ENCODE measurements around the gene KCTD5. TPM values are rescaled to one million over a fixed set of nuclear protein-coding genes. Genes with fewer than 3 reads are reported as not detected.
A peak's percentile ranks its signal among the peaks of the same experiment; 100 is the strongest.
"Not testable (repeated sequence)": the region's sequence is repeated elsewhere in the genome, so short reads cannot be mapped to it uniquely, and the experiment has no call there.

KCTD5 gene
- total RNA-seq, 1 donor from 2014 or later, result 21.6 TPM

- Mint-ChIP-seq H3K36me3 (no peaks in the 10 kb centered on the region), H3K27me3 (ENCODE audit: insufficient read depth, low read depth) (peaks cover 4% of the 10 kb centered on the region), H3K9me3 (no peaks in the 10 kb centered on the region), H3K4me3 (peak overlapping the region; percentile 84), H3K4me1 (peaks cover 18% of the 10 kb centered on the region), H3K27ac (no peak overlapping the region)
- H3K27ac ChIP-seq, result no peak overlapping the region
- peaks cover 6% of the 10 kb centered on the region for H3K4me1 ChIP-seq
- peak; percentile 98 for DNase-seq (ENCODE audit: low spot score)
- H3K9ac ChIP-seq, result no peak overlapping the region
- H3K27me3 ChIP-seq, result no peaks in the 10 kb centered on the region
- no peaks in the 10 kb centered on the region for H3K36me3 ChIP-seq
- H3K4me2 ChIP-seq, result peak overlapping the region; percentile 78
- H4K20me1 ChIP-seq (ENCODE audit: low read depth), result peaks cover 20% of the 10 kb centered on the region
- peaks cover 13% of the 10 kb centered on the region for H3K79me2 ChIP-seq (ENCODE audit: low read depth)
- no peak overlapping the region for H2AFZ ChIP-seq (replicated peaks)
- H3F3A ChIP-seq (ENCODE audit: low read depth), result peaks cover 18% of the 10 kb centered on the region
- TF ChIP-seq EZH2phosphoT487 (IDR thresholded peaks at IDR 0.05) (no peak), EZH2 (IDR thresholded peaks at IDR 0.05) (no peak)
- TF ChIP-seq, protein P1, sequence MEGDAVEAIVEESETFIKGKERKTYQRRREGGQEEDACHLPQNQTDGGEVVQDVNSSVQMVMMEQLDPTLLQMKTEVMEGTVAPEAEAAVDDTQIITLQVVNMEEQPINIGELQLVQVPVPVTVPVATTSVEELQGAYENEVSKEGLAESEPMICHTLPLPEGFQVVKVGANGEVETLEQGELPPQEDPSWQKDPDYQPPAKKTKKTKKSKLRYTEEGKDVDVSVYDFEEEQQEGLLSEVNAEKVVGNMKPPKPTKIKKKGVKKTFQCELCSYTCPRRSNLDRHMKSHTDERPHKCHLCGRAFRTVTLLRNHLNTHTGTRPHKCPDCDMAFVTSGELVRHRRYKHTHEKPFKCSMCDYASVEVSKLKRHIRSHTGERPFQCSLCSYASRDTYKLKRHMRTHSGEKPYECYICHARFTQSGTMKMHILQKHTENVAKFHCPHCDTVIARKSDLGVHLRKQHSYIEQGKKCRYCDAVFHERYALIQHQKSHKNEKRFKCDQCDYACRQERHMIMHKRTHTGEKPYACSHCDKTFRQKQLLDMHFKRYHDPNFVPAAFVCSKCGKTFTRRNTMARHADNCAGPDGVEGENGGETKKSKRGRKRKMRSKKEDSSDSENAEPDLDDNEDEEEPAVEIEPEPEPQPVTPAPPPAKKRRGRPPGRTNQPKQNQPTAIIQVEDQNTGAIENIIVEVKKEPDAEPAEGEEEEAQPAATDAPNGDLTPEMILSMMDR (IDR thresholded peaks at IDR 0.05), result no peak
- peak overlapping the region; percentile 59 for H3K4me3 ChIP-seq
- H3K9me3 ChIP-seq (ENCODE audit: low read depth), result no peaks in the 10 kb centered on the region
Measured at GRCh38 chr16:2673066-2673999, 9.0 kb upstream of the KCTD5 start.

DNA sequence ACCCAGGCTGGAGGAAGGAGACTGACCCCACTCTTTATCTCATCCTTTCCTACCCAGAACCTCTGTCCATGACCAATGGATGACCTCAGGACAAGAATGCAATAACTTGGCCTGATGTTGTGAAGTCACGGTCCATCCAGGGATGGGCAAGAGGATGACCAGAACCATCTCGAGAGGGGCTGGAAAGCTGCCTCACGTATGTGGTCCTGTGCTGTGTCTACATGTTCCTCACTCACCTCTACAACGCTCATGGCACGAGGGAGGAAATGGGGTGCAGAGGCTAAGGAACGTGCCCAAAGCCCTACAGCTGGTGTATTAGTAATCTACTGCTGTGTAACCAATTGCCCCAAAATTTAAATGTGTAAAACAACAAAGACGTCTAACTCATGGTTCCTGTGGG lies 7.3 kb upstream of the KCTD5 start:
- Mint-ChIP-seq H3K4me3 (peak overlapping the region; percentile 3), H3K9me3 (no peaks in the 10 kb centered on the region), H3K4me1 (peaks cover 12% of the 10 kb centered on the region), H3K36me3 (peaks cover 2% of the 10 kb centered on the region), H3K27me3 (ENCODE audit: insufficient read depth, low read depth) (peaks cover 3% of the 10 kb centered on the region), H3K27ac (peak overlapping the region; percentile 24)
- H3K4me1 ChIP-seq, result peaks cover 6% of the 10 kb centered on the region
- peaks cover 21% of the 10 kb centered on the region for H3F3A ChIP-seq (ENCODE audit: low read depth)
- no peak overlapping the region for H3K4me2 ChIP-seq
- H3K9ac ChIP-seq, result no peak overlapping the region
- no peak for DNase-seq (ENCODE audit: low spot score)
- peaks cover 13% of the 10 kb centered on the region for H3K79me2 ChIP-seq (ENCODE audit: low read depth)
- H3K27me3 ChIP-seq, result no peaks in the 10 kb centered on the region
- peaks cover 14% of the 10 kb centered on the region for H4K20me1 ChIP-seq (ENCODE audit: low read depth)
- no peaks in the 10 kb centered on the region for H3K36me3 ChIP-seq
- TF ChIP-seq EZH2phosphoT487 (IDR thresholded peaks at IDR 0.05) (no peak), EZH2 (IDR thresholded peaks at IDR 0.05) (no peak)
- TF ChIP-seq, protein P1 (IDR thresholded peaks at IDR 0.05), result no peak
- H3K27ac ChIP-seq, result no peak overlapping the region
- H2AFZ ChIP-seq (replicated peaks), result no peak overlapping the region
- no peaks in the 10 kb centered on the region for H3K9me3 ChIP-seq (ENCODE audit: low read depth)
- H3K4me3 ChIP-seq, result no peak overlapping the region

- peaks cover 2% of the 10 kb centered on the region for H3K27me3 Mint-ChIP-seq (ENCODE audit: insufficient read depth, low read depth)
- Histone ChIP-seq H4K20me1 (ENCODE audit: low read depth) (peaks cover 14% of the 10 kb centered on the region), H3F3A (ENCODE audit: low read depth) (peaks cover 21% of the 10 kb centered on the region), H3K79me2 (ENCODE audit: low read depth) (peaks cover 13% of the 10 kb centered on the region), H3K36me3 (no peaks in the 10 kb centered on the region), H2AFZ (replicated peaks) (no peak overlapping the region), H3K27me3 (no peaks in the 10 kb centered on the region), H3K27ac (no peak overlapping the region), H3K4me1 (peaks cover 6% of the 10 kb centered on the region), H3K9ac (no peak overlapping the region), H3K9me3 (ENCODE audit: low read depth) (no peaks in the 10 kb centered on the region), H3K4me3 (no peak overlapping the region), H3K4me2 (no peak overlapping the region)
- no peaks in the 10 kb centered on the region for H3K9me3 Mint-ChIP-seq
- H3K4me1 Mint-ChIP-seq, result peaks cover 10% of the 10 kb centered on the region
- H3K4me3 Mint-ChIP-seq, result no peak overlapping the region
- no peak for TF ChIP-seq EZH2 (IDR thresholded peaks at IDR 0.05)
- no peak for TF ChIP-seq EZH2phosphoT487 (IDR thresholded peaks at IDR 0.05)
- TF ChIP-seq, protein P1 (IDR thresholded peaks at IDR 0.05), result no peak
- DNase-seq (ENCODE audit: low spot score), result no peak
- H3K27ac Mint-ChIP-seq, result no peak overlapping the region
- H3K36me3 Mint-ChIP-seq, result peaks cover 2% of the 10 kb centered on the region
Measured at GRCh38 chr16:2675714-2676113, 6.6 kb upstream of the KCTD5 start.

DNA sequence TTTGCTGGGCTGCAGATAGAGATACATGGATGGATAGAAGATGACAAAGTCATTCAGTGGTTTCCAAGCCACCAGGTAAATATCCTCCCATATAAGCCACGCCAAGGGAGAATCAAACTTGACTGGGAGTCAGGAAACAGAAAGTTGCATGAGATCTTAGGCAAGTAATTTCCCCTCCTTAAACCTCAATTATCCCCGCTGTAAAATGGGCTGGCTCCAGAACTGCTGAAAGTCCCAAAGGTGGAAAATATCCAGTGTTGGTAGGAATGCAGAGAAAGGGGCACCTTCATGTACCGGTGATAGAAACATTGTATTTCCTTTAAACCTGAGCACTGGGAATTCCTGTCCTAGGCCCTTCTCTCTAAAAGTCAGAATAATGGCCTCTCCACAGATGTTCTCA lies 5.4 kb upstream of the KCTD5 start:
- H3K27me3 ChIP-seq; H3K4me2 ChIP-seq; H3K27ac ChIP-seq; H3K9me3 Mint-ChIP-seq; H3K4me3 ChIP-seq; H3K9ac ChIP-seq; H2AFZ ChIP-seq (replicated peaks); H4K20me1 ChIP-seq (ENCODE audit: low read depth); H3K4me3 Mint-ChIP-seq; H3K27me3 Mint-ChIP-seq (ENCODE audit: insufficient read depth, low read depth); H3K36me3 Mint-ChIP-seq; H3K36me3 ChIP-seq; H3K9me3 ChIP-seq (ENCODE audit: low read depth); DNase-seq (ENCODE audit: low spot score): not testable (repeated sequence)
- H3F3A ChIP-seq (ENCODE audit: low read depth), result peaks cover 27% of the 10 kb centered on the region
- Mint-ChIP-seq H3K4me1 (peaks cover 13% of the 10 kb centered on the region), H3K27ac (peak overlapping the region; percentile 76)
- peaks cover 13% of the 10 kb centered on the region for H3K4me1 ChIP-seq
- H3K79me2 ChIP-seq (ENCODE audit: low read depth), result peaks cover 20% of the 10 kb centered on the region

DNA sequence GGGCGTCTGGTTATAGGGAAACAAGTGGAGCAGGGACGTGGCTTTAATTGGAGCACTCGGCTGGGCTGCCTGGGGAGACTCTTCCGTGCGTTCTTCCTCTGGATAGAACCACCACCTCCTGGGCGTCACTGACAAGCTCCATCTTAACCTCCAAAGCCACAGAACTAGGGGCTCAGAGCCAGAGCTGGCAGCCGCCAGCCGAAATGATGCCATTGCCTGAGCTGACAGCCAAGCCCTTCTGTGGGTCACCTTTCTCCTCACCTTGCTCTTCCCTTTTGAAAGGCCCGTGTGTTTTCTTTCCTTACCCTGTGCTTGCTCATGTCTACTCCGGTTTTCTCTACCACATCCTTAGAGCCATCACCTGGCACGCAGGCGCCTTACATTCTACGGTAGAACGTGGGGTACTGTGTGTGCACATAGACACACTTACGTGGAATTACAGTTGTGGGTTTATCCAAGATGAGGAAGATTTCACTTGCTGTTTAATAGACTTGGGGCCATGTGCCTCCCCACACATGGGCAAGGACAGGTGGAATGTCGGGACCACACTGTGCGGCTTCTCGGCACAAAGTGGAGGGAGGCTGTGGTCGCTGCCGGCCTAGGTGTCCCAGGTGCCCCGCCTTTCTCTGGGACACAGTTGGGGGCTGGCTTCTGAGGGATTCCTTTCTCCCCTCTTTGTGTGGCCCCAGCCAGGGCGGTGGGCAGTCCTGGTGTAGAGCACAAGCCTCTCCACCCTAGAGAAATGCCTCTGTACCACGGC lies 3.9 kb upstream of the KCTD5 start:
- not testable (repeated sequence) for DNase-seq (ENCODE audit: low spot score); H2AFZ ChIP-seq (replicated peaks); H3K36me3 ChIP-seq; H3K9me3 Mint-ChIP-seq; H3K9ac ChIP-seq; H3K4me2 ChIP-seq; H3K4me3 Mint-ChIP-seq; H3K27ac ChIP-seq; H3K36me3 Mint-ChIP-seq; H3K9me3 ChIP-seq (ENCODE audit: low read depth); H3K4me1 ChIP-seq; H4K20me1 ChIP-seq (ENCODE audit: low read depth); H3K27ac Mint-ChIP-seq; H3K27me3 Mint-ChIP-seq (ENCODE audit: insufficient read depth, low read depth); H3K27me3 ChIP-seq; H3K4me3 ChIP-seq
- peaks cover 13% of the 10 kb centered on the region for H3K4me1 Mint-ChIP-seq
- Histone ChIP-seq H3F3A (ENCODE audit: low read depth) (peaks cover 20% of the 10 kb centered on the region), H3K79me2 (ENCODE audit: low read depth) (peaks cover 23% of the 10 kb centered on the region)

Measured in neural progenitor cell (in vitro differentiated cells).